Activated T-cell treated with anti-CD3 and anti-CD28 coated beads for 48 hours (primary cell): Measurements from ENCODE around the gene DNAJC5.
"Not testable (repeated sequence)": the region's sequence is repeated elsewhere in the genome, so short reads cannot be mapped to it uniquely, and the experiment has no call there.

ENCODE experiments used
- DNase-seq: peaks from one replicate; pipeline ENCODE4 v3.0.0-alpha.2; 2020; ENCODE audit warnings: low read depth

DNAJC5 gene

DNA sequence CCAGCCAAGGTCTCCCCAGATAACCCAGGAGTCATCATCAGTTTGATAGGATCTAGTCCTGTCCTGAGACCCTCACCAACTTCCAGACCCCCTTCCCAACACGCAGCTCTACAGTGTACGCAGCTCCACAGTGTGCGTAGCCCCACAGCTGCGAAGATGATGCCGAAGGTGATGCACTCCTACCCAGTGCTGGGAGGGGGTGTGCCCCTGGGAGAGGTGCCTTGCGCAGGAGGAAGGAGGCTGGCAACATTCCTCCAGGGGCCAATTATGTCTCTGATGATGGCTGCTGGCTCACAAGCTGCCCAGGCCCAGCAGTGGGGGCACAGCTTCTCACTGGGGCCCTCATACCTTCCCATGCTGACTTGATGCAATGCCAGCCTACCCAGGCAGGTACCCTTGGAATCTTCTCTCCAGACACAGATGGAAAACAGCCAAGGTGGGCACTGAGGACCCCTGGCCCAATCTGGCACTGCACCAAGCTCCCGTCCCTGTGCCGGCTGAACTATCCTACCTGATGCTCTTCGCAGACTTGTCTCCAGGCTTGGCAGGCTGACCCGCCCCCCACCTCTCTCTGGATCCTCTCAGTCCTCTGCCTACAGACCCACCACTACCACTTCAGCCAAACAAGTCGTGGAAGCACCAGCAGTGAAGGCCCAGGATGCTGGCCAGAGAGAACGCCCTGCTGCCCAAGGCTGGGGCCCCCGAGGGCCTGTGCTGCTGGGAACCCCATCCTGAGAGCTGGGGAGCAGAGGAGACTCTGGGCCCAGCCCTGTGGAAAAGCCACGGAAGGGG lies 73.4 kb downstream of the DNAJC5 start:
- no peak for DNase-seq

GRCh38 chr20:63968928-63969760 lies 74.2 kb downstream of the DNAJC5 start:
- DNase-seq = no peak

DNA sequence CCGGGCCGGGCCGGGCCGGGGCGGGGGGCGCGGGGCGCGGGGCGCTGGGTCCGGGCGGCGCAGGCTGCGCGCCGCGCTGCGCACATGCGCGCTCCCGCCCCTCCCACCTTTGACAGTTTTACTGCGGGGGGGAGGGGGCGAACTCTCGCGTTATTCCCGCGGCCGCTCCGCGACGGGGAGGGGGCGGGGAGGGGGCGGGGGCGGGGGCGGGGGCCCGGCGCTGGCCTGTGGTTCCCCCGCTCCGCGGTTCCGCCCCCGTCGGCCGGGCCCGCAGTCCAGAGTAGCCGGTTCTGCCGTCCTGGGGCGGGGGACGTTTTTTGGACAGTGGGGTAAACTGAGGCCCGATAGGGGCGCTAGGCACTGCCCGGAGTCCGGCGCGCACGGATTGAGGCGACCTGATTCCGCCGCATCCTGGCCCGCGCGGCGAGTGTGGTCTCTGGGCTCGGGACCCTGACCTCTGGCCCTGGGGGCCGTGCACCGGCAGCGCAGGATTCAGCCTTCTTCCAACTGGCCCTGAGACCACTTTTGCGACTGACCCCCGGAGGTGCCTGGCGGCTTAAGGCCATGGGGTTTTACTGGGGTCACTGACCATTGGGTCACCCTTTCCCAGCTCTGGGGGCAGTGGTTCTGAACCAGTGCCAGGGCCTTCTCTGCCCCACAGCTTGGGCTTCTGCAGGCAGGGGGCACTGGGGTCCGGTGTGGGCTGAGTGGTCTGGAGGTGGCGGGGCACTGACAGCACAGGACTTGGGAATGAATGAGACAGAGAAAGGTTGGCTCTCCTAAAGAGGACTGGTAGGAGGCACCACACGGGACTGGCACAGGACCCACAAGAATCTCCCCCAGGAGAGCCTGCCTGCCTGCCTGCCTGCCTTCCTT lies 75.2 kb downstream of the DNAJC5 start, which contains the start of gene ZNF512B:
TSS of gene ZNF512B (minus strand) at position 93 of the 876 bp plus-strand sequence. CDS start 1,980 bp downstream, outside the sequence.
- no peak for DNase-seq

GRCh38 chr20:63970714-63971431 lies 75.9 kb downstream of the DNAJC5 start:
- no peak for DNase-seq

DNA sequence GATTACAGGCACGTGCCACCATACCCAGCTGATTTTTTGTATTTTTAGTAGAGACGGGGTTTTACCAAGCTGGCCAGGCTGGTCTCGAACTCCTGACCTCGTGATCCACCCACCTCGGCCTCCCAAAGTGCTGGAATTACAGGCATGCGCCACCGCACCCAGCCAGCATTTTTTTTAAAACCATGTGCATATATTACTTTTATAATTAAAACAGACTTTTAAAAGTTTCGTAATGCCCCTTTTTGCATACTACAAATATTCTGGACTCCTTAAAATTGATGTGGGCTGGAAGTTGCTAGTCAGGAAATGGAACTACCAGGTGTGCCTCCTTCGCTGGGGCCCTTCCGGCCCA lies 77.0 kb downstream of the DNAJC5 start:
- DNase-seq = not testable (repeated sequence)

DNA sequence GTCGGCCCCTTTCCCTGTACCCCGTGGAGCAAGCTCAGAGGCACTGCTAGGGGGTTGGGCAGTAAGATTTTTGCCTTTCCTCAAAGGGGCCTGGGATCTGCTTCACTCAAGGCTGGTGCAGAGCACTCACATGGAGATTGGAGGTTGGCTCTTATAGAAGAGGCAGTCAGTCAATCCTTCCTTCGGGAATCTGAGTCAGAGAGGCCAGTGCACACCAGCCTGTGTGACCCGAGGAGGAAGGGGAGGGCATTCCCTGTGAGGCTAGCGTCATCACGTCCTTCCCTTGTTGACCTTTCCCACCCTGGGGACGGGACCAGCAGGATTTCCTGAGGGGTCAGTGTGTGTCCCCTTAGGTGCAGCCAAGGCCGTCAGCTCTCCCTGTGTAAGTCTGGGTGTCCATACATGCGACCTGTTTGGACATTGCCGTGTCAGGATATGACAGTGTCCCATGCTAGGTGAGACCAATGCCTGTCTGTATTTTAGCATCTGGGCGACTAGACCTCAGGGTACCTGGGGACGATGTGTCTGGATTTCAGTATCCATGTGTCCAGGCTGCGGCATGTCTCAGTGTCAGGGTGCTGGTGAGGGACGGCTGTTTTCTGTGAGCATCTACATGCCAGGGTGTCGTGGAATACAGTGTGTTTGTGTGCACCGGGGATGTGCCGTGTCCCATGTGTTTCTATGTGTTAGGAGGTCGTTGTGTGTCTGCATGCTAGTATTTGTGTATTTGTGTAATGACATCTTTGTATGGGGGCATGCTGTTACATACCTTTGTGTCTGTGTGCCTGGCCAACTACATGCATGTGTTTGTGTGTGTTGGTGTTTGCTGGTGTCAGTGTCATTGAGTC lies 77.6 kb downstream of the DNAJC5 start:
- no peak for DNase-seq

- no peak for DNase-seq
These were observed 78.2 kb downstream of the DNAJC5 start for GRCh38 chr20:63973160-63973479.

GRCh38 chr20:63973636-63974401 lies 78.9 kb downstream of the DNAJC5 start:
- peak; percentile 72 for DNase-seq

DNA sequence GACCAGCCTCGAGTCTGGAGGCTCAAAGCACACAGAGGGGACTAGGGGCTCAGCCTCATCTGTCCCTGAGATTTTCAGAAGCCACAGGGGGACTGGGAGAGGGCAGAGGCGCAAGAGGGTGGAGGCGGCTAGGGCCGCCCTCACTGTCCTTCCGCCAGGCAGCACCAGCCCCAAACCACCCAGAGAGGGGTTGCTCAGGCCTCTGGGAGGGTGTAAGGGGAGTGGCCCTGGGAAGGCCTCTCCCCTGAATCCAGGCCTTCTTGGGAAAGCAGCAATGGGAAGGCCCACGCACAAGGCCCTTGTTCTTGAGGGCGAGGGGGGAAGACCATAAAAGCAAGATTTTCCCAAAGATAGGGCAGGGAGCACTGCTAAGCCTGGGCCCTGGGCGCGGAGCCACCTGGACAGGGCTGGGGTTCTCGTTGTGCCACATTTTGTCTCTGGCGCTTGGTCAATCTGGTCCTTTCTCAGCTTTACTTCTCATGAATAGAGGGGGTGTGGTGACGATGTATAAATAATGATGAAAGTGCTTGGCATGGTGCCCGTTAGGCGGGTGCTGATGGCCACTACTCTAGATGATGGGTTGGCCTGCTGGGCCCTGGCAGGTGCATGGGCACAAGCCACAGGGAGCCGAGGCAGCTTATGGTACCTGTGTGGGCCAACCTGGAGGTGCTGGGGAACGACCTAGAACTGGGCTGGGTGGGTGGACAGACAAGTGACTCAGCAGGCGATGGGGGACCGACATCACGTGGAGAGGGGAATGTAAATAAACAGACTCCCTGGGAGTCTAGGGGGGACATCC lies 79.7 kb downstream of the DNAJC5 start:
- no peak for DNase-seq

DNA sequence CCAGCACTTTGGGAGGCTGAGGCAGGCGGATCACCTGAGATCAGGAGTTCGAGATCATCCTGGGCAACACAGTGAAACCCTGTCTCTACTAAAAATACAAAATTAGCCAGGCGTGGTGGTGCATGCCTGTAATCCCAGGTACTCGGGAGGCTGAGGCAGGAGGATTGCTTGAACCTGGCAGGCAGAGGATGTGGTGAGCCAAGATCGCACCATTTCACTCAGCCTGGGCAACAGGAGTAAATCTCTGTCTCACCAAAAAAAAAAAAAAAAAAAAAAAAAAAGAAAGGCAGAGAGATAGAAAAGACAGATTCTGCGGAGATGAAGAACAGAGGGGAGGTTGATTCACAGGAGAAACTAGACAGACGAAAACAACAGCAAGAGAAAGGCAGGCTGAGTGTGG lies 81.6 kb downstream of the DNAJC5 start:
- not testable (repeated sequence) for DNase-seq

DNA sequence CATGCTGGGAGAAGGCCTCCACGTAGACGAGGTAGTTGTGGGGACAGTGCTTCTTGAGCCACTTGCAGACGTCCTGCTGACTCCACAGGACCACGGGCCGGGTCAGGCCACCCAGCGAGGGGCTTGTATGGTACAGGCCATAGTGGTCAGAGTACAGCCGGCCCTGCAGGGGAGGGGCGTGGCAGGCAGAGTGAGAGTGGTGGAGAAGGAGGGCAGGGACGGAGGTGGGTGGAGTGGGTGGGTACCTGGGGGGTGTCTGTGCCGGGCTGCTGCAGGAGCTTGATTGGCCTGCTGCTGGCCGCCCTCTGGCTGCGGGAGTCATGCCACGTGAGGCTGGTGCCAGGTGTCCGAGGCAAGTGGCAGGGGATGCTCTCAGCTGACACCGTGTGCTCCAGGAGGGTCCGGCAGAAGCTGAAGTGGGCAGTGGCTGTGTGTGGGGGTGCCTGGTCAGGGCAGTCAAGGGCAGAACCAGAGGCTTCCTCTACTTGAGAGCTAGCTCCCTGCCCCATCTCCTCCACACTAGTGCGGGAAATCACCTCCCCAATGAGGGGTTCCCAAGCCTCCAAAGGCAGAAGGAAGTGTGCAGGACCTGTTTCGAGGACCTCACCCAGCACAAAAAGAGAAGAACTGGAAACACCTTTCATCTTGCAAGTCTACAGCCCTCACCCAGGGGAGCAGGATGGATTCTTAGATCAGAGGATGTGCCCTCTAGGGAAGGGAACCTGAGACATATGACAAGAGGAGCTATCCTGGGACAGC lies 82.2 kb downstream of the DNAJC5 start:
- no peak for DNase-seq

DNA sequence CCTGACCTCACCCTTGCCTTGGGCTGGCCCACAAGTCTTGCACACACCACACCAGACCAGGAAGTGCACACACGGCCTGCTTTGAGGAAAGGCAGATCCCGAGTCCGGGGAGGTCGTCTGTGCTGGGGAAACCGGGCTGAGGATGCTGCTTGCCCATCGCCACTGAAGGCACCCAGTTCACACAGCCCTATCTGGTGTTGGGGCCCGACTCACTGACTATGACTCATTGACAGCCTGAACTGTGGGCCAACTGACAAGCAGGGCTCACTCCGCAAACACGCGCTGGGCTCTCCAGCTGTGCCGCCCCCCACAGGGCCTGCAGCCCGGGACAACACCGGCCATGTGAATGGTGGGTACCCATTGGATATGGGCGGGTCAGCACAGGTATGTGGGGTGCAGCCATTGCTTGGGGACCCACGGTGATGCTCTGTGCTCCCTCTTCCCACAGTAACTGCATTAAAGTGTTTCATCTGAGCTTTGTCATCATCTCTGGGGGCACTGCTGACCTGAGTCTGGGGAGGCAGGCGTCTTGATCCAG lies 82.9 kb downstream of the DNAJC5 start:
- DNase-seq = peak; percentile 58

DNA sequence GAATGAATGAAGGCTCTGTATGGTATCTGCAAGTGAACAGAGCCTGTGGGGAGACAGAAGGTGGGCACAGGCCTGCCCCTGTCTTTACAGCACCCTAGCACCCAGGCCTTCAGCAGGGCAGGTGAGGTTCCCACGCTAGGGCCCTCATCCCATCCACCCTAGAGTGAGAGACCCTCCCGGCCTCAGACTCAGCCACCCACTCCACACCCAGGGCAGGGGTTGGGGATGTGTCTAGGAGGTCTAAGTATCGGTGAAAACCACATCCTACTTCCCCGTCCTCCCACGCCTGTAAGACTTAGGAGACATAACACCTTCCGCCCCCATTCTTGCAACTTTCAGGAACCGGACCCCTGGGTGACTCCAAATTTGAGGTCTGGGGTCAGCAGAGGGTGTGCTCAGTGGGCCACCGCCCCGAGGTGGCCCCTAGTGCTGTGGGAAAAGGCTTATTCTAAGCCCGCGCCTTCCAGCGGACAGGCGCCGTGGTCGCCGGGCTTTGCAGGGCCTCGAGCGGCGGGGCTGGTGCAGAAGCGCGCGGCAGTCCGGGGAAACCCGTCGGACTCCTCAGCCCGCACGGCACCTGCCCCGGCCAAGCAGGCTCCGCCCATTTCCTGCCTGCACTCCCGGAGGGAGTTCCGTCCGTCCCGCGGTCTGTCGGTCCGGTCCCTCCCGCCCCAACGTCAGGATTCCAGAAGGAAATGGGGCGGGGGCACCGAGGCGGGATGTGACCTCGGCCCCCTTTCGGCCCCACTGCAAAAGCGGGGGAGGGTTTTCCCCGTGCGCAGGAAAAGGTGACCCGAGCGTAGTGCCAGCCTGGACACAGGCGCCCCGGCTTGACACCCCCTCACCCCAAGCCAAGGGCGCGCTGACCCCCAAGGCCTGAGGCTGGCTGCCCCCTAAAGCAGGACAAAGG lies 83.6 kb downstream of the DNAJC5 start:
- peak; percentile 63 for DNase-seq

DNA sequence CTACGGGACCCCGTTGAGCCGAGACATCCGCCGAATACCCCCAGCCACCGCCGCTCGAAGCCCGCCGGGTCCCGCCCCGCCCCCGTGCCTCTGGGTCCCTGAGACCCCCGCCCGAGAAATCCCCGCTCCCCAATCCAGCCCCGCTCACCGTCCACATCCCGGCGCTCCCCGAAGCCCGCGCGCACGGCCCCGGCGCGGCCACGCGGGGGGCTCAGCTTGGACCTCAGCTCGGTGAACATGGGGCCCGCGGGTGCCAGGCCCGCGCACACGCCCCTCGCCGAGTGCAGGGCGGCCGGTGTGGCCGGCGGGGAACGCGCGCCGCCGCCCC lies 84.3 kb downstream of the DNAJC5 start:
- DNase-seq = no peak

- DNase-seq = peak; percentile 77
These were observed 84.8 kb downstream of the DNAJC5 start, which contains the start of gene SAMD10 for GRCh38 chr20:63979557-63980316. Gene SAMD10, minus strand, starts transcription at chr20:63979642. Its CDS starts 175 bp downstream, at chr20:63979467.

DNA sequence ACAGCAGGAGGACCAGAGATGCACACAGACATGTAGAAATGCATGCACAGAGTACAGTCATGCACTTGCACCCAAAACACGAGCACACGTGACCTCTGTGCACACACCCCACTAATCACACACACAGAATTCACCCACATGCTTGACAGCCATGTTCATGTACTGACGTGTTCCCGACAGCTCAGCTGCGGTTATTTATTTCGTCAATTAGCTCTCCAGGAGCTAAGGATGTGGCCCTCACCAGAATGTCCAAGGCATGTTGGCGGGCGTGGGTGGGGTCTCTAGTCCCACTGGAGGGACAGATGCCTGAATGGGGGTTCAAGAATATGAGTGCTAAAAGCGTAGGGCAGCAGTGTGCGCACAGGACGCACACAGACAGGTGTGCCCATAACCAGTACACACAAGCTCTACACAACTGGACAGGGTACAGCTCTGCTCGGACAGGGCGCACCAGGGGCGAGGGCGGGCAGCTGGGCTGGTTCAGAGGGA lies 85.4 kb downstream of the DNAJC5 start:
- DNase-seq = no peak
